NCI-H2196 (cell line): Measurements from ENCODE around the gene CD79A.
A peak's percentile ranks its signal among the peaks of the same experiment; 100 is the strongest.
"Not testable (repeated sequence)": the region's sequence is repeated elsewhere in the genome, so short reads cannot be mapped to it uniquely, and the experiment has no call there.

Experiments
- DNase-seq: peaks from one replicate; lab custom pipeline; 2025; ENCODE audit not compliant: unreplicated experiment; lab: John Stamatoyannopoulos, UW

CD79A gene

DNA sequence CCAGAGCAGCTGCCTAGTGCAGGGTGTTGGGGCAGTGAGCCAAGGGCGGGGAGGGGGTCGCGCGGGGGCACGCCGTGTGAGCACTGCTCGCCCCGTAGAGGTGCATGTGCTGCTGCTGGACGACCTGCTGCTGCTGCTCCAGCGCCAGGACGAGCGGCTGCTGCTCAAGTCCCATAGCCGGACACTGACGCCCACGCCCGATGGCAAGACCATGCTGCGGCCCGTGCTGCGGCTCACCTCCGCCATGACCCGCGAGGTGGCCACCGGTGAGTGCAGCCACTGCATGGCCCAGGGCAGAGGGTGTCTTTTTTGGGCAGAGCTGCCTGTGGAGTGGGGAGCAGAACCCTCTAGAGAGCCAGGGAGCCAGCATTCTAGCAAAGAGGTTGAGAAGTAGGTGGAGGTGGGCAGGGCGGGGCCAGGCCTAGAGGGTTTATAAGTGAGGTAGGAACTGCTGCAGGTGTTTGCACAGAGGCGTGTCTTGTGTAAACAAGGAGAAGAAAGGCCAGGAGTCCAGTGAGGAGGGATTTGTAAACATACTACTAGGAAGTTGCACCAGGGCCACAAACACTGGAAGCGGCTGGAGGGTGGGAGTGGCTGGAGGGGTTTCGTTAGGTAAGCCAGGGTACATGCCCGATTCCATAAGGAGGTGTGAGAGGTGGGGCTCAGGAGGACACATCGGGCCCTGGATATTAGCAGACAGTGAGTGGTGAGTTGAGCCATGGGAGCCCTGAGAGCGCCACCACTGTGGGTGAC lies 27.2 kb downstream of the CD79A start:
- DNase-seq: peak; percentile 85

GRCh38 chr19:41905273-41906002 lies 28.4 kb downstream of the CD79A start:
- no peak for DNase-seq

DNA sequence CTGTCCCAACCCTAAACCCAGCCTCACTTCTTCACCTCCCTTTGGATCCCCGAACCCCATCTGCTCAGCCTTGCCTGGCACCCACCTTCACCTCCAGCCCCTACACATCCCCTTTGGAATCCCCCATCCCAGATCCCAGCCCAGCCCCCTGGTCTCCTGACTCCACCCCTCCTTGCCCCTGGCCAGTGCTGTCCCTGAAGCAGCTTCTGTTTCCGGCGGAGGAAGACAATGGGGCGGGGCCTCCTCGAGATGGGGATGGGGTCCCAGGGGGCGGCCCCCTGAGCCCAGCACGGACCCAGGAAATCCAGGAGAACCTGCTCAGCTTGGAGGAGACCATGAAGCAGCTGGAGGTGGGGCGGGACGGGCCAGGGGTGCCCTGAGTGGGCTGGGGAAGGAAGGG lies 29.2 kb downstream of the CD79A start:
- DNase-seq: no peak

- DNase-seq: no peak
These were observed 30.0 kb downstream of the CD79A start for GRCh38 chr19:41906916-41907680.

- DNase-seq: no peak
These were observed 31.0 kb downstream of the CD79A start for GRCh38 chr19:41907994-41908615.

DNA sequence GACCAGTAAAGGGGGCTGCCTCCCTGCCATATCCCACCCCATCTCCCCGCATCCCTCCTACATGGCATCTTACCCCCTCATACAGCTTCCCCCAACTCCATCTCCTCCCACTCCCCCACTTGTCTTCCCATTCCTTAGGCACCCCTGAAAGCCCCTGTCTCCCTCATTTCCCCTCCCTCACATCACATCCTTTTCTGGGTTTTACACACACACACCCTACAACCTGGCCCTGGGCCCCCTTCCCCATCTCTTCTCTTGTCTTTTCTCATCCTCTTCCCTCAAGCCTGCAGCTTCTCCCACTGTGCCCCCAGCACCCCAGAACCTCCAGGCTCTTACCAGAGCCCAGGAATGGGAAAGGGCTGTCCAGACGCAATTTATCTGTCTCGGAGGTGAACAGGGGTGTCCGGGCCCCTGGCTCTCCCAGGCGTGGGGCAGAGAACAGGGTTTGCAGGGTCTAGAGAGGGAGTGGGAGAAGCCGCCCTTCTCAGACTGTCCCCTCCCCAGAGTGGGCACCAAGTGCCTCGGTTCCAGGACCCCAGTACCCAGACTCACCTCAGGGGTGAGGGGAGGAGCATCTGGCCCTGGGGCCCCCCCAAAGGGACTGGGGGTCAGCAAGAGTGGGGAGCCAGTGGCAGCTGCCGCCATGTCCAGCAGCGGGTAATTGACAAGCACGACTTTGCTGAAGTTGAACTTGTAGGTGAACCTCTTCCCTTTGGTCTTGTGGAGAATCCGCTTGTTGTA lies 31.8 kb downstream of the CD79A start:
- DNase-seq: no peak

- no peak for DNase-seq
These were observed 32.6 kb downstream of the CD79A start for GRCh38 chr19:41909706-41910105.

DNA sequence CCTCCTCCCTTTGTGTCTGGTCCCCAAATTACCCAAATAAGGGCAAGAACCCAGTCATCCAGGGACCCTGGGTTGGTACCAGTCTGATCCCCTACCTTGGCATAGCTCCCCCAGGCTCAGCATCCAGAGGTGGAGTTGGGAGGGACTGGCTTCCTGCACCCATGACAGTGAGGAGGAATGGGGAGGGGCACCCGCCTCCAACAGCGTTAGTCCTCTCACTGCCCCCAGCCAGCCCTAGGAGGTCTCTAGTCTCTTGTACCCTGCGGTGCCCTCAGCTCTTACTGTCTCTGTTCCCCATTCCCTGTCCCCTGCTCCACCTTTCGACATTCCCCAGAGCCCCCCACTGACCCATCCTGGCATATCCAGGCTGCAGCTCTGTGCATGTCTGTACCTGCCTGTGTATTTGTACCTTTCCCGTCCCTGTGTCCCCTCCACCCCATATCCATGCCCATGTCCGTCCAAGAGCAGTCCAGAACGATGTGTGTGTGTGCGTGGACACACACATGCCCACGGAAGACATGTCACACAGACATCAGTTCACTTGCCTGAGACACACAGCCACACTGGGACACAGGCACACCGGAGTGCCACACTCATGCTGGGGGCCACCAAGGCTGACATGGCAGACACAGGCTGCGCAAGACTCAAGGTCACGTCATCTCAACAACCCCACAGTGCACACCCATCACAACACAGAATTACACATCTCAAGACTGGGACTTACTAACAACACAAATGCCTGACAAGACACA lies 33.3 kb downstream of the CD79A start:
- DNase-seq: no peak

- no peak for DNase-seq
These were observed 34.2 kb downstream of the CD79A start for GRCh38 chr19:41910992-41911888.

DNA sequence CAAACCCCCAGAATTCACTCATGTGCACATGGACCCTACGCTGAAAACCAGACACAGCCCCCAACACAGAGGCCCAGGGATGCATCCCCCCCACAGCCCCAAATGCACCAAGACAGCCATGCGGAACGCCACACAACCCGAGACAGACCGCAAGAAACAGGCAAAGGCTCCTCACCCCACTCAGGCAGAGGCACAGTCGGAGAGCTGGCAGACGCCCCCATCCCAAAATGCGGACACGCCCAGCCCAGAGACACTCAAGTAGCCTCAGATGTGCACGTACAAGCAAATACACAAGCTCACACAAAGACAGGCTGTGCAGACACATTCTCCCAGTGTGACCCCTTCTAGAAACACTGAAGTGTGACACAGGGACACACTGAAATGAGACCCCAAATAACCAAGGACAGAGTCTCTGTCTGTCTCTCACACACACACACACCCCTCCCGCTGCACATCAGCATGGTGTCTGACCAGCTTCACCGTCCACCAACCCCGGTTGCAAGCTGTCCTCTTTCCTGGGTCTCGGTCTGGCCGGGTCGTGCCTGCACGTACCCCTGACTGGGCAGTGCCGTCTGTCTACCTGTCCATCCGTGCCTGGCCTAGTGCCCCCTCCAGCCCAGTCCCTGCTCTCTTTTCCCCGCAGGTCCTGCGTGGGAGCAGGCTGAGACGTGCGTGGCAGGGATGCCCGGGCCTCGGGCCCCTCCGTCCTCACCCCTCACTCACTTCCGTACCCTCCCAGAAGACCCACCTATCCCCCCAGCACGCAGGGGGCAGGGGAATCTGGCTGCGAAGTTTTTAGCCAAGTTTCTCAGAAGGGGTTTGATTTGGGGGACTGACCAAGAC lies 35.0 kb downstream of the CD79A start:
- no peak for DNase-seq

DNA sequence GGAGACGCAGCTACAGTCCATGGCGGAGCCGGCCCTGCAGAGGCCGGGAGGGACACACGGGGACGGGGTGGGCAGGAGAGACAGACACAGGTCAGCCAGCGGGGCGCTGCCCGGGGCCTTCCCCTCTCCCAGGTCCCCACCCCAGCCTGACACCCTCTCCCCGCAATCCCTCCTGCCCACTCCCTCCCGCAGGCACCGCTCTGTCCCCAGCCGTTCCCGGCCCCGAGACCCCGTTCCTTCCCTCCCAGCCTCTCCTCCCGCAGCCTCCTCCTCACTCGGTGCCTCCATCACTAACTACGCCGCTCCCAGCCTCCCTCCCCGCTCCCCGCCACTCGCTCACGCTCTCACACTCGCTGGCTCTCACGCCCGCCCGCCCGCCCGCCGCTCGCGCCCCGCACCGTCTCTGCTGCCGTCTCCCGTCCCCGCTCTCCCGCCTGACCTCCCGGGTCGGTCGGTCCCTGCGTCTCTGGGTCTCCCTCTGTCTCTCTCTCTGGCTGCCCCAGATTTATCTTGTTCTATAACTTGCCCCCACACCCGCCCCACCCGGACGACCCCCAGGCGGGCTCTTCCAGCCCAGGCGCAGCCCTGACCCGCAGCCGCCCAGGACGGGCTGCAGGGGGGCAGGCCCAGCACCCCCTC lies 35.9 kb downstream of the CD79A start:
- no peak for DNase-seq

DNA sequence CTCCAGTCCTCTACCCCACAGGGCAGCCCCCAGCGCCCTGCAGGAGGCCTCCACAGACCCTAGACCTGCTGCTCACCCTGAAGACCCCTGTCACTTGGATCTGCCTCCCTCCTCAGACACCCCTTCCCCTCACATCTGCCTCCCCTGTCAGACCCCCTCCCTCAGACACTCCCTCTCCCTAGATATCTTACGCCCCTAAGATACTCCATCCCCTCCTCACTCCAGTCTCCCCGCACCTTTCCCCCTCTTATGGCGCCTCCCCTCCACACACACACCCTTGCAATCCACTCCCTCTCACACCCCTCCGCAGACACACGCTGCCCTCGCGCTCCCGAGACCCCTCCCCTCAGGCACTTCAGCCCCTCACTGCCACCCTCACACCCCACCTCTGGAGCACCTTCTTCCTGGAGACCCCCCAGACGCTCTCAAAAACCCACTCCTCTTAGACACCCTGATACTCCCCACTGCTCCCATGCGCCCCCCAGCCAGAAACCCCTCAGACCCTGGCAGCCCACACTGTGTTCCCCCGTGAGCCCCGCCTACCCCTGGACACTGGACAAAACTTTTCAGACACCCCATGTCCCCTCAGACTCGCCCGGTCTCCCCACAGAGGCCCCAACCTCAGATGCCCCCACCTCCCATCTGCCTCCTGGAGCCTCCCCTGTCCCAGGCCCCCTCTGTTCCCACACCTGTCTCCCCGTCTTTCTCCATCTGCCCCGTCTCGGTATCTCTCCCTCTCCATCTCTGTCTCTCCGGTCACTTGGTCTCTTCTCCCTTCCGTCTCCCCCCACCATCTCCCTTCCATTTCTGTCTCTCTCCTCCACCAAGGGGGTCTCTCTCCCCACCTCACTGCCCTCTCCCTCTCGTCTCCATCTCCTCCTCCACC lies 36.7 kb downstream of the CD79A start:
- DNase-seq: no peak

GRCh38 chr19:41914424-41914834 lies 37.4 kb downstream of the CD79A start:
- DNase-seq: not testable (repeated sequence)

DNA sequence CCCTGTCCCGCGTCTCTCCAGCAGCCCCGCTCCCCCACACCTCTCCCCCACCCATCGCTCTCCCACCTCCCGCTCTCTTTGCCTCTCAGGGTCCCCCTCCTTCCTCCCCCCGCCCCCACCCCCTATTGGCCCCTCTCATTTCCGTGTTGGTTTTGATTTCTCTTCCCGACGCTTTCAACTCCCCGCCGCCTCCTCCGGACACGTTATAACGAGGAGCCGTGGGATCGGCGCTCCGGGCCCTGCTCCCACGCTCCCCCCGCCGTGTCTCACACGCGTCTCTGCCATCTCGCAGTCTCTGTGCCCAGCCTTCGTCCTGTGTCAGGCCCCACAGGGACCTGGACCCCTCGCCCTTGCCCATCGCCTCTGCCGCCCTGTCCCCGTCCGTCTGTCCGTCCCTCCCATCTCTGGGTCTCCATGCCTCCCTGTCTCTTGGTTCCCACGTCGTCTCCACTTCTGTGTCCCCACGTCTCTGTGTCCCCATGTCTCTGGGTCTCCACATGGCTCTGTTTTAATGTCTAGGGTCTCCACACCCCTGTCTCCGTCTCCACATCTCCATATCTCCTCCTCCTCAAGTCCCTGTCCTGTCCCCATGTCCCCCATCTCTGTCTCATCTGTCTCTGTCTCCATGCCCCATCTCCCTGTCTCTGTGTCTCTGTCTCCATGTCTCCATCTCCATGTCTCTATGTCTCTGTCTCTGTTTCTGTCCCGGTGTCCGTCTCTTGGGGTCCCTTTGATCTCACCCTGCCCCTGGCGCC lies 38.1 kb downstream of the CD79A start:
- no peak for DNase-seq

- no peak for DNase-seq
These were observed 38.8 kb downstream of the CD79A start for GRCh38 chr19:41915776-41916414.
